PC-3 (cell line): ENCODE measurements around the gene SUGCT. TPM values are rescaled to one million over a fixed set of nuclear protein-coding genes. Genes with fewer than 3 reads are reported as not detected.
A peak's percentile ranks its signal among the peaks of the same experiment; 100 is the strongest.

Source experiments
- ATAC-seq: fragments of 200-7000 bp; cut with Tn5 transposase; 2 replicates; pipeline ENCODE4 v1.9.1; 2020; ENCODE audit warnings: mild to moderate bottlenecking, moderate library complexity
- BruUV-seq: library from RNA; stranded (reverse); fragments of 400-500 nt; replicated peaks from 2 replicates; lab custom pipeline; 2021; lab: Mats Ljungman, UMichigan
- CTCF ChIA-PET: fragments of 300-600 bp; sonication (Branson Sonifier 250); formaldehyde crosslinking; loops from one replicate; lab custom pipeline; 2022; ENCODE audit warnings: antibody characterized with exemption; lab: Charles Lee
- POLR2A ChIA-PET: fragments of 300-600 bp; sonication (Branson Sonifier 250); formaldehyde crosslinking; loops from one replicate; lab custom pipeline; 2022; ENCODE audit warnings: antibody characterized with exemption; ENCODE audit not compliant: unreplicated experiment; lab: Charles Lee
- DNase-seq: peaks from one replicate; pipeline ENCODE4 v3.0.0-alpha.2; 2015
- H2AFZ ChIP-seq: fragments of 300-600 bp; sonication (generic); 2 replicates; pipeline ENCODE4 v1.6.0; 2016; ENCODE audit warnings: antibody characterized with exemption, low read length
- H3F3A ChIP-seq: fragments of 300-600 bp; sonication (generic); one replicate; pipeline ENCODE4 v1.6.0; 2017; ENCODE audit warnings: antibody characterized with exemption, low read length, control low read depth, mild to moderate bottlenecking; ENCODE audit not compliant: unreplicated experiment
- H3K27ac ChIP-seq: fragments of 300-600 bp; sonication (generic); 2 replicates; pipeline ENCODE4 v1.5.1; 2016; ENCODE audit warnings: mild to moderate bottlenecking, low read length
- H3K27me3 ChIP-seq: fragments of 300-600 bp; sonication (generic); 2 replicates; pipeline ENCODE4 v1.6.1; 2016; ENCODE audit warnings: low read length, mixed read lengths
- H3K36me3 ChIP-seq: fragments of 300-600 bp; sonication (generic); 2 replicates; pipeline ENCODE4 v1.6.1; 2016; ENCODE audit warnings: low read depth, mixed run types, low read length, mixed read lengths
- H3K4me1 ChIP-seq: fragments of 300-600 bp; sonication (generic); 2 replicates; pipeline ENCODE4 v1.5.1; 2016; ENCODE audit warnings: low read length; ENCODE audit not compliant: insufficient read depth
- H3K4me2 ChIP-seq: fragments of 300-600 bp; sonication (generic); 2 replicates; pipeline ENCODE4 v1.6.0; 2016; ENCODE audit warnings: low read length
- H3K4me3 ChIP-seq: fragments of 300-600 bp; sonication (generic); 2 replicates; pipeline ENCODE4 v1.5.1; 2016; ENCODE audit warnings: mild to moderate bottlenecking, low read length, mixed read lengths
- H3K79me2 ChIP-seq: fragments of 300-600 bp; sonication (generic); 2 replicates; pipeline ENCODE4 v1.6.1; 2017; ENCODE audit warnings: low read length, mixed read lengths
- H3K9ac ChIP-seq: fragments of 300-600 bp; sonication (generic); 2 replicates; pipeline ENCODE4 v1.6.0; 2016; ENCODE audit warnings: mild to moderate bottlenecking, low read length
- H3K9me2 ChIP-seq: fragments of 300-600 bp; sonication (generic); replicated peaks from 2 replicates; pipeline ENCODE4 v1.6.1; 2016; ENCODE audit warnings: mixed run types, low read length, mixed read lengths
- H3K9me3 ChIP-seq: fragments of 300-600 bp; sonication (generic); 2 replicates; pipeline ENCODE4 v1.6.1; 2016; ENCODE audit warnings: low read length, mixed read lengths
- H4K20me1 ChIP-seq: fragments of 300-600 bp; sonication (generic); 2 replicates; pipeline ENCODE4 v1.6.1; 2016; ENCODE audit warnings: low read length, mixed read lengths
- CTCF ChIP-seq: fragments of 300-600 bp; sonication (generic); conservative IDR thresholded peaks from 2 replicates; pipeline ENCODE4 v1.5.1; 2017; ENCODE audit warnings: antibody characterized with exemption, low read depth, mild to moderate bottlenecking, low read length
- EZH2 ChIP-seq: fragments of 300-600 bp; sonication (generic); IDR thresholded peaks from one replicate; pipeline ENCODE4 v1.6.1; 2017; ENCODE audit warnings: antibody characterized with exemption, mild to moderate bottlenecking, low read length; ENCODE audit not compliant: unreplicated experiment
- EZH2phosphoT487 ChIP-seq: fragments of 300-600 bp; sonication (generic); IDR thresholded peaks from 2 replicates; pipeline ENCODE4 v1.6.1; 2018; ENCODE audit warnings: mild to moderate bottlenecking, antibody characterized with exemption, low read length, borderline replicate concordance
- intact Hi-C: fragments of 100-400 bp; cut with micrococcal nuclease; formaldehyde crosslinking; loops from 2 replicates; pipeline ENCODE4 v1.9.0; 2023
- total RNA-seq: library from RNA; depleted of rRNA; stranded (reverse); fragments of >200 nt; gene quantifications from 2 replicates; pipeline ENCODE4 v1.2.3, GENCODE V29; 2014

SUGCT gene
- total RNA-seq, 1 experiment from 2014 or later = 2.9 TPM

GRCh38 chr7:40680657-40681056 is 545.9 kb downstream of the SUGCT start:
- POLR2A ChIA-PET = no interaction called here
- H3K27me3 ChIP-seq = no peaks in the 10 kb centered on the region
- no peak overlapping the region for H3K4me3 ChIP-seq
- H3K9ac ChIP-seq = no peak overlapping the region
- peaks cover 5% of the 10 kb centered on the region for H3K4me1 ChIP-seq
- intact Hi-C loops = no loop called here
- CTCF ChIA-PET = no interaction called here
- H3K27ac ChIP-seq = no peak overlapping the region
- H3F3A ChIP-seq = no peaks in the 10 kb centered on the region
- H3K79me2 ChIP-seq = no peaks in the 10 kb centered on the region
- no peak overlapping the region for H2AFZ ChIP-seq
- H4K20me1 ChIP-seq = no peaks in the 10 kb centered on the region
- no TSS peak for BruUV-seq
- H3K9me2 ChIP-seq = no peaks in the 10 kb centered on the region
- no peaks in the 10 kb centered on the region for H3K9me3 ChIP-seq
- TF ChIP-seq CTCF (peak; percentile 62), EZH2phosphoT487 (no peak), EZH2 (no peak)
- peak; percentile 39 for DNase-seq
- peak; percentile 71 for ATAC-seq
- no peak overlapping the region for H3K4me2 ChIP-seq
- H3K36me3 ChIP-seq = no peaks in the 10 kb centered on the region

- Histone ChIP-seq H3K79me2 (no peaks in the 10 kb centered on the region), H4K20me1 (no peaks in the 10 kb centered on the region), H3K27ac (no peak overlapping the region), H3K36me3 (no peaks in the 10 kb centered on the region), H3F3A (no peaks in the 10 kb centered on the region), H3K27me3 (no peaks in the 10 kb centered on the region), H3K4me3 (no peak overlapping the region), H3K9me3 (no peaks in the 10 kb centered on the region), H2AFZ (no peak overlapping the region), H3K4me2 (no peak overlapping the region), H3K9me2 (no peaks in the 10 kb centered on the region), H3K4me1 (no peaks in the 10 kb centered on the region), H3K9ac (no peak overlapping the region)
- POLR2A ChIA-PET = no interaction called here
- CTCF ChIA-PET = no interaction called here
- TF ChIP-seq EZH2 (no peak), CTCF (no peak), EZH2phosphoT487 (no peak)
- intact Hi-C loops = no loop called here
- no peak for DNase-seq
- no TSS peak for BruUV-seq
- ATAC-seq = no peak
Observed at GRCh38 chr7:40682696-40683095, 547.9 kb downstream of the SUGCT start.

- Histone ChIP-seq H3K9me3 (no peaks in the 10 kb centered on the region), H4K20me1 (no peaks in the 10 kb centered on the region), H3K4me1 (peaks cover 3% of the 10 kb centered on the region; the same call in 1 of the 2 replicates), H3K27ac (no peak overlapping the region), H3K9me2 (no peaks in the 10 kb centered on the region), H3K36me3 (no peaks in the 10 kb centered on the region), H3K79me2 (no peaks in the 10 kb centered on the region), H3K9ac (no peak overlapping the region), H3K4me3 (no peak overlapping the region), H3F3A (no peaks in the 10 kb centered on the region), H2AFZ (no peak overlapping the region), H3K4me2 (no peak overlapping the region), H3K27me3 (no peaks in the 10 kb centered on the region)
- CTCF ChIA-PET = no interaction called here
- DNase-seq (no peak), ATAC-seq (no peak)
- POLR2A ChIA-PET = no interaction called here
- BruUV-seq = no TSS peak
- TF ChIP-seq EZH2 (no peak), EZH2phosphoT487 (no peak), CTCF (no peak)
- intact Hi-C loops = no loop called here
Observed at GRCh38 chr7:40694026-40694809, 559.4 kb downstream of the SUGCT start.
